Osteocyte (in vitro differentiated cells): ENCODE measurements around the gene PDHA1. TPM values are rescaled to one million over a fixed set of nuclear protein-coding genes. Genes with fewer than 3 reads are reported as not detected.

Source experiments
- DNase-seq: peaks from one replicate; pipeline ENCODE4 v3.0.0; 2021; ENCODE audit warnings: mixed read lengths; ENCODE audit not compliant: unreplicated experiment; ENCODE audit errors: extremely low spot score
- H3K27ac Mint-ChIP-seq: one replicate; pipeline ENCODE4 v1.8.0; 2021; ENCODE audit warnings: mild to moderate bottlenecking, mixed read lengths; ENCODE audit not compliant: unreplicated experiment
- H3K27me3 Mint-ChIP-seq: one replicate; pipeline ENCODE4 v1.8.0; 2021; ENCODE audit warnings: mixed read lengths; ENCODE audit not compliant: unreplicated experiment
- H3K36me3 Mint-ChIP-seq: one replicate; pipeline ENCODE4 v1.8.0; 2021; ENCODE audit warnings: mixed read lengths; ENCODE audit not compliant: unreplicated experiment
- H3K4me1 Mint-ChIP-seq: one replicate; pipeline ENCODE4 v1.8.0; 2021; ENCODE audit warnings: mixed read lengths; ENCODE audit not compliant: unreplicated experiment
- H3K4me3 Mint-ChIP-seq: one replicate; pipeline ENCODE4 v1.8.0; 2021; ENCODE audit warnings: mild to moderate bottlenecking, moderate library complexity, mixed read lengths; ENCODE audit not compliant: unreplicated experiment
- H3K9me3 Mint-ChIP-seq: one replicate; pipeline ENCODE4 v1.8.0; 2021; ENCODE audit warnings: mixed read lengths; ENCODE audit not compliant: unreplicated experiment
- total RNA-seq: library from RNA; stranded (reverse); gene quantifications from 2 replicates; pipeline ENCODE4 v1.2.1, GENCODE V29; 2021
- TF ChIP-seq, protein P1 (sequence below): fragments of 200-600 bp; sonication (generic); IDR thresholded peaks from 2 replicates; pipeline ENCODE4 v1.5.0; 2021; ENCODE audit warnings: antibody characterized with exemption, mild to moderate bottlenecking, moderate library complexity

The PDHA1 gene
- total RNA-seq, 1 donor from 2014 or later, result 141 TPM

DNA sequence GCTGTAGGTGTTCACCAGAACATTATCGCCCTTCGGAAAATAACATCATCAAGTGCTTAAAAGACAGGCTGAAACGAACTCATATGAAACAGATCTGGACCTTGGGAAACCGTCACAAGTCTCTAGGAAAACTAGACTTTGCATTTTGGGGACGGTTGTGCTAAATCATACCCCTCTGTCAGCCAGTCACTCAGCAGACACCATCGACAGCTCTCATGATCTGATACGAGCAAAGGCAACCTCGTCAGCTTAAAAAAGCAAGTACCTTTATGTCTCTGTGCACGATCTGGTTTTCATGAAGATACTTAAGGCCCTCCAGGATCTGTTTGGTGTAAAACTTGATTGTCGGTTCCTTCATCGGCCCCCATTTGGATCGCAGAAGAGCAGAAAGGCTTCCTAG is 48.4 kb downstream of the PDHA1 start:
- no peaks in the 10 kb centered on the region for H3K36me3 Mint-ChIP-seq
- TF ChIP-seq, protein P1, sequence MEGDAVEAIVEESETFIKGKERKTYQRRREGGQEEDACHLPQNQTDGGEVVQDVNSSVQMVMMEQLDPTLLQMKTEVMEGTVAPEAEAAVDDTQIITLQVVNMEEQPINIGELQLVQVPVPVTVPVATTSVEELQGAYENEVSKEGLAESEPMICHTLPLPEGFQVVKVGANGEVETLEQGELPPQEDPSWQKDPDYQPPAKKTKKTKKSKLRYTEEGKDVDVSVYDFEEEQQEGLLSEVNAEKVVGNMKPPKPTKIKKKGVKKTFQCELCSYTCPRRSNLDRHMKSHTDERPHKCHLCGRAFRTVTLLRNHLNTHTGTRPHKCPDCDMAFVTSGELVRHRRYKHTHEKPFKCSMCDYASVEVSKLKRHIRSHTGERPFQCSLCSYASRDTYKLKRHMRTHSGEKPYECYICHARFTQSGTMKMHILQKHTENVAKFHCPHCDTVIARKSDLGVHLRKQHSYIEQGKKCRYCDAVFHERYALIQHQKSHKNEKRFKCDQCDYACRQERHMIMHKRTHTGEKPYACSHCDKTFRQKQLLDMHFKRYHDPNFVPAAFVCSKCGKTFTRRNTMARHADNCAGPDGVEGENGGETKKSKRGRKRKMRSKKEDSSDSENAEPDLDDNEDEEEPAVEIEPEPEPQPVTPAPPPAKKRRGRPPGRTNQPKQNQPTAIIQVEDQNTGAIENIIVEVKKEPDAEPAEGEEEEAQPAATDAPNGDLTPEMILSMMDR, result no peak

DNA sequence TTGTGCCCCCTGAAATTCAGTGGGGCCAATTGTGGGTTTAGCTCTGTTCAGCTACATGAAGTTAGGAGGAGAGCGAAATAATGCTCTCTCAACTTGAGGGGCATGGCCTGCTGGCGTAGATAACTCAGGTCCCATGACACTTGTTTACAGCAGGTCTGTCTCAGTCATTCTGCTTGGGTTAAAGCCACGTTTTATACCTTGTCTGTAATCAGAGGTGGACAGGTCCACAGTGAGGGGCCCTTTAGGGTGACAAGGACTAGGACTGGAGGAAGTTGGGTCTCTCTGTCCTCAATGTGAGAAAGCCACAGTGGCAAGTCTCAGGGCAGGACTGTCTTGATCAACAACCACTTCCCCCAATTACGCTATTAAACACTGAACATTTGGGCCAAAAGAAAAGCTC is 49.0 kb downstream of the PDHA1 start:
- no peak overlapping the region for H3K4me3 Mint-ChIP-seq
- TF ChIP-seq, protein P1, result no peak
- H3K9me3 Mint-ChIP-seq, result peaks cover 8% of the 10 kb centered on the region
- no peaks in the 10 kb centered on the region for H3K36me3 Mint-ChIP-seq
- no peak overlapping the region for H3K27ac Mint-ChIP-seq
- DNase-seq, result no peak
- no peaks in the 10 kb centered on the region for H3K27me3 Mint-ChIP-seq
- no peaks in the 10 kb centered on the region for H3K4me1 Mint-ChIP-seq

More for the DNA sequence above, 48.4 kb downstream of the PDHA1 start:
- Mint-ChIP-seq H3K4me1 (no peaks in the 10 kb centered on the region), H3K27me3 (no peaks in the 10 kb centered on the region), H3K4me3 (no peak overlapping the region), H3K27ac (no peak overlapping the region), H3K9me3 (peaks cover 8% of the 10 kb centered on the region)
- DNase-seq, result no peak

DNA sequence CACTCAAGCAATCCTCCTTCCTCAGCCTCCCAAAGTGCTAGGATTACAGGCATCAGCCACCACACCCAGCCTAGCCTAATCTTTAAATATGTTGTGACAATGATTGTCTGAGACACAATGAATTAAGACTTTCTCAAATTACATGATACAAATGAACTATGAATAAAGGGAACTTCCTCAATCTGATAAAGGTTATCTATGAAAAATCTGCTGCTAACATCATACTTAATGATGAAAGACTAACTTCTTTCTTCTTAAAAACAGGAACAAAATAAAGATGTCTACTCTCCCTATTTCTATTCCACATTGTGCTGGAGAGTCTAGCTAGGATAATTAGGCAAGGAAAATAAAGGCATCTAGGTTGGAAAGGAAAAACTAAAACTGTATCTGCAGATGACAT is 60.0 kb downstream of the PDHA1 start:
- Mint-ChIP-seq H3K27ac (no peak overlapping the region), H3K4me1 (no peaks in the 10 kb centered on the region), H3K9me3 (peaks cover 6% of the 10 kb centered on the region), H3K4me3 (no peak overlapping the region), H3K36me3 (no peaks in the 10 kb centered on the region), H3K27me3 (peaks cover 4% of the 10 kb centered on the region)
- no peak for DNase-seq
- TF ChIP-seq, protein P1, result no peak

DNA sequence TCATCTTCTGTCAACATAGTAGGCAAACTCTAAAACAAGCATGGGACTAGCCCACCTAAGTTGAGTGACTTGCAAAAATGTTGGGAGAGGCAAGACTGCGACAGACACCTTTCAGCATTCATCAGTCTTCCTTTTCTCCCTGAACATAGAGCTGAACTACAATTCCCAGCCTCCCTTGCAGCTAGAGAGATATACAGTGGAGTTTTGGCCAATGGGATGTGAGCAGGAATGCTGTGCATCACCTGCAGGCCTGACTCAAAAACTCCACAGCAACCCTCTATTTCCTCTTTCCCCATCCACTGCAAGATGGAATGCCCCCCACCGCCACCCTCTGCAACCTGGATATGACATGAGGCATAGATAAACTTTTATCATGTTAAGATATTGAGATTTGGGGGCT is 66.5 kb downstream of the PDHA1 start:
- Mint-ChIP-seq H3K9me3 (peaks cover 24% of the 10 kb centered on the region), H3K4me1 (no peaks in the 10 kb centered on the region), H3K27me3 (peaks cover 5% of the 10 kb centered on the region), H3K27ac (no peak overlapping the region), H3K36me3 (no peaks in the 10 kb centered on the region), H3K4me3 (no peak overlapping the region)
- DNase-seq, result no peak
- TF ChIP-seq, protein P1, result no peak

Other genes with a start within 250 kb of the PDHA1 start
- 0.10 TPM in 1 of 2 replicates, not detected in the other for gene ADGRG2, start 221.5 kb upstream of the PDHA1 start, total RNA-seq
- gene MAP3K15, start 171.6 kb downstream of the PDHA1 start, total RNA-seq, result 0.68 TPM in 1 of 2 replicates, not detected in the other